Left ventricle myocardium inferior (tissue), 1 donor: Measurements from ENCODE around the gene DDN. TPM values are rescaled to one million over a fixed set of nuclear protein-coding genes. Genes with fewer than 3 reads are reported as not detected.

ENCODE experiments used
- DNase-seq: peaks from one replicate; pipeline ENCODE4 v3.0.0-alpha.2; 2020
- H3K27ac ChIP-seq: fragments of 200-600 bp; replicated peaks from 2 replicates; pipeline ENCODE4 v1.8.0; 2021
- H3K27me3 ChIP-seq: fragments of 200-600 bp; 2 replicates; pipeline ENCODE4 v1.8.0; 2021; ENCODE audit warnings: low read depth
- H3K36me3 ChIP-seq: fragments of 200-600 bp; 2 replicates; pipeline ENCODE4 v1.8.0; 2021
- H3K4me1 ChIP-seq: fragments of 200-600 bp; 2 replicates; pipeline ENCODE4 v1.8.0; 2021
- H3K4me3 ChIP-seq: fragments of 200-600 bp; 2 replicates; pipeline ENCODE4 v1.8.0; 2021; ENCODE audit warnings: mild to moderate bottlenecking, moderate library complexity
- H3K9me3 ChIP-seq: fragments of 200-600 bp; replicated peaks from 2 replicates; pipeline ENCODE4 v1.8.0; 2021
- CTCF ChIP-seq: fragments of 200-600 bp; IDR thresholded peaks from 2 replicates; pipeline ENCODE4 v1.8.0; 2021; ENCODE audit warnings: antibody characterized with exemption, mild to moderate bottlenecking, borderline replicate concordance
- intact Hi-C: fragments of 100-400 bp; cut with micrococcal nuclease; formaldehyde crosslinking; loops from one replicate; pipeline ENCODE4 v1.11.0; 2022
- total RNA-seq: library from RNA; stranded (reverse); fragmentation: NEBNext Ultra II Directional; extraction: Animal tissue kit (Norgen Biotek cat#: 25700); gene quantifications from one replicate; pipeline ENCODE4 v1.2.1, GENCODE V29; 2021
- donor health status: DM: no; HTN: yes; CAD: no; lungs with severe emphysema.

DDN gene
- total RNA-seq, 1 donor from 2014 or later: 1.4 TPM

- Histone ChIP-seq H3K9me3 (no peaks in the 10 kb centered on the region), H3K36me3 (peaks cover 29% of the 10 kb centered on the region), H3K4me3 (no peak overlapping the region), H3K4me1 (peaks cover 64% of the 10 kb centered on the region), H3K27ac (no peak overlapping the region), H3K27me3 (no peaks in the 10 kb centered on the region)
- no peak for DNase-seq
- intact Hi-C loops: no loop called here
- no peak for TF ChIP-seq CTCF
Measured at GRCh38 chr12:49015196-49015595, 16.0 kb upstream of the DDN start.

DNA sequence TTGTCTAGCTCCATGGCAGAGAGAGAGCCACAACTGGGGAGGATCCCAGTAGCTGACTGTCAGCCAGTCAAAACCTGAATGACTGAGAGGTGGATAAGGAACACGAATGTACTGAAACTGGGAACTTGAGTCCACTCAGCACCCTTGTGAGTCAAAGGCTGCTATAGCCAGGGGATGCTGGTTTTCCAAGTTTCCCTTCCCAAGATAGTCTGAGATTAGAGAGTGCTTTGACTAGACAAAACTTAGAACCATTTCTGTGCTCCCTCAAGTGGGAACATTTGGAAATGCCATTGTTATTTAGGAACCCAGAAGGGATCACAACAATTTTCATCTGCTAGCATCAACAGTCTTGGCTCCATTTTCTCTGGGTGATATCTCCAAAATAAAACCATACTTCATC lies 15.4 kb upstream of the DDN start:
- H3K27me3 ChIP-seq: no peaks in the 10 kb centered on the region
- DNase-seq: no peak
- H3K27ac ChIP-seq: peak overlapping the region; percentile 0
- H3K9me3 ChIP-seq: no peaks in the 10 kb centered on the region
- peaks cover 35% of the 10 kb centered on the region for H3K36me3 ChIP-seq
- intact Hi-C loops: no loop called here
- H3K4me3 ChIP-seq: no peak overlapping the region
- peaks cover 63% of the 10 kb centered on the region for H3K4me1 ChIP-seq
- no peak for TF ChIP-seq CTCF

GRCh38 chr12:49013428-49013827 lies 14.3 kb upstream of the DDN start:
- DNase-seq: no peak
- intact Hi-C loops: no loop called here
- Histone ChIP-seq H3K36me3 (peaks cover 45% of the 10 kb centered on the region), H3K9me3 (no peaks in the 10 kb centered on the region), H3K27me3 (no peaks in the 10 kb centered on the region), H3K4me3 (no peak overlapping the region), H3K27ac (peak overlapping the region; percentile 10), H3K4me1 (peaks cover 55% of the 10 kb centered on the region)
- TF ChIP-seq CTCF: no peak

GRCh38 chr12:49012739-49013138 lies 13.6 kb upstream of the DDN start:
- peaks cover 48% of the 10 kb centered on the region for H3K4me1 ChIP-seq
- no peak overlapping the region for H3K27ac ChIP-seq
- H3K9me3 ChIP-seq: no peaks in the 10 kb centered on the region
- DNase-seq: no peak
- peaks cover 52% of the 10 kb centered on the region for H3K36me3 ChIP-seq
- intact Hi-C loops: no loop called here
- TF ChIP-seq CTCF: no peak
- no peak overlapping the region for H3K4me3 ChIP-seq
- no peaks in the 10 kb centered on the region for H3K27me3 ChIP-seq

DNA sequence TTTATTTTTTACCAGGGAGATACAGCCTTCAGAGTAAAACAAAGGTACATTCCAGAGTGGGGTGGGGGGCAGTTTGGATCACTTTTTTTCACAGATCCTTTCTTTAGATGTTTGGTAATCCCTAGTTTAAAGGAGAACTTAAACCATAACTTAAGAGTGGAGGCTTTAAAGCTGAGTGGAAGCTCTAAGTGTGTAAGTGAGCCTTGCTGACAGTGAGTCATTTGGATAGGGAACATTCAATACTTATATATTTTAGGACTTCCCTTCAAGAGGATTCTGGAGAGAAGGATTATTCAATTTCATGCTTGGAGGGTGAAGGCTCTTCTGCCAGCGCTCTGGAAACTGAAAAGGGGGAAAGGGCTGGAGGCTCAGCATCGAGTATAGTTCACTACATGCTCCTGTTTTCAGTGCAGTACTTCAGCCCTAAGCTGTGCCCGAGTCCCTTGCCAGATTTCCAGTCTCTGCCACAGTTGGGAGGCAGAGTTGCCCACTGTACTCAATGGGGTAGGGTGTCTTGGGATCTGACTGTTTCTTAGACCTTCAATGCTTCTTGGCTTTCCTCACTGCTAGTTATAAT lies 11.0 kb upstream of the DDN start:
- no peak for DNase-seq
- H3K27ac ChIP-seq: no peak overlapping the region
- H3K9me3 ChIP-seq: no peaks in the 10 kb centered on the region
- intact Hi-C loops: no loop called here
- H3K4me3 ChIP-seq: no peak overlapping the region
- no peaks in the 10 kb centered on the region for H3K27me3 ChIP-seq
- peaks cover 22% of the 10 kb centered on the region for H3K4me1 ChIP-seq
- peaks cover 58% of the 10 kb centered on the region for H3K36me3 ChIP-seq
- no peak for TF ChIP-seq CTCF
